Calu3 (cell line): ENCODE measurements around the gene IQCH. TPM values are rescaled to one million over a fixed set of nuclear protein-coding genes. Genes with fewer than 3 reads are reported as not detected.

Experiments
- BruUV-seq: library from RNA; stranded (reverse); fragments of 400-500 nt; replicated peaks from 2 replicates; lab custom pipeline; 2021; lab: Mats Ljungman, UMichigan
- CTCF ChIA-PET: fragments of 300-600 bp; sonication (Branson Sonifier 250); formaldehyde crosslinking; loops from one replicate; lab custom pipeline; 2022; ENCODE audit warnings: antibody characterized with exemption; lab: Charles Lee
- DNase-seq: peaks from one replicate; pipeline ENCODE4 v3.0.0; 2022
- H3K27ac Mint-ChIP-seq: one replicate; pipeline ENCODE4 v1.8.0; 2022; ENCODE audit warnings: mixed read lengths; ENCODE audit not compliant: unreplicated experiment
- H3K27me3 Mint-ChIP-seq: one replicate; pipeline ENCODE4 v1.8.0; 2022; ENCODE audit warnings: mixed read lengths; ENCODE audit not compliant: unreplicated experiment
- H3K36me3 Mint-ChIP-seq: one replicate; pipeline ENCODE4 v1.8.0; 2022; ENCODE audit warnings: mild to moderate bottlenecking, moderate library complexity, mixed read lengths; ENCODE audit not compliant: insufficient read depth, unreplicated experiment
- H3K4me1 Mint-ChIP-seq: one replicate; pipeline ENCODE4 v1.8.0; 2022; ENCODE audit warnings: mild to moderate bottlenecking, low read depth, mixed read lengths; ENCODE audit not compliant: unreplicated experiment
- H3K4me3 Mint-ChIP-seq: one replicate; pipeline ENCODE4 v1.8.0; 2022; ENCODE audit warnings: mild to moderate bottlenecking, low read depth, moderate library complexity, mixed read lengths; ENCODE audit not compliant: unreplicated experiment
- H3K9me3 Mint-ChIP-seq: one replicate; pipeline ENCODE4 v1.8.0; 2022; ENCODE audit warnings: low read depth, mixed read lengths; ENCODE audit not compliant: unreplicated experiment
- CTCF ChIP-seq: fragments of 200-600 bp; IDR thresholded peaks from one replicate; pipeline ENCODE4 v1.8.0; 2022; ENCODE audit warnings: antibody characterized with exemption; ENCODE audit not compliant: unreplicated experiment
- intact Hi-C: fragments of 100-400 bp; cut with micrococcal nuclease; formaldehyde crosslinking; loops from one replicate; pipeline ENCODE4 v1.10.0; 2022; ENCODE audit not compliant: unreplicated experiment
- total RNA-seq: library from RNA; stranded (reverse); gene quantifications from 2 replicates; pipeline ENCODE4 v1.2.3, GENCODE V29; 2022

Gene IQCH
- total RNA-seq, 1 experiment from 2014 or later, result 5.5 TPM

GRCh38 chr15:67472957-67473356, 218.4 kb downstream of the IQCH start:
- H3K27ac Mint-ChIP-seq, result no peak overlapping the region
- no peaks in the 10 kb centered on the region for H3K4me1 Mint-ChIP-seq
- no peak for DNase-seq
- H3K9me3 Mint-ChIP-seq, result no peaks in the 10 kb centered on the region
- H3K36me3 Mint-ChIP-seq, result no peaks in the 10 kb centered on the region
- CTCF ChIA-PET, result no interaction called here
- no TSS peak for BruUV-seq
- no peak for TF ChIP-seq CTCF
- no peak overlapping the region for H3K4me3 Mint-ChIP-seq
- H3K27me3 Mint-ChIP-seq, result no peaks in the 10 kb centered on the region
- intact Hi-C loops, result no loop called here

GRCh38 chr15:67474405-67475110, 220.0 kb downstream of the IQCH start:
- CTCF ChIA-PET, result no interaction called here
- no TSS peak for BruUV-seq
- DNase-seq, result no peak
- Mint-ChIP-seq H3K9me3 (no peaks in the 10 kb centered on the region), H3K36me3 (no peaks in the 10 kb centered on the region), H3K27ac (no peak overlapping the region), H3K4me3 (no peak overlapping the region), H3K4me1 (no peaks in the 10 kb centered on the region), H3K27me3 (no peaks in the 10 kb centered on the region)
- intact Hi-C loops, result no loop called here
- no peak for TF ChIP-seq CTCF

DNA sequence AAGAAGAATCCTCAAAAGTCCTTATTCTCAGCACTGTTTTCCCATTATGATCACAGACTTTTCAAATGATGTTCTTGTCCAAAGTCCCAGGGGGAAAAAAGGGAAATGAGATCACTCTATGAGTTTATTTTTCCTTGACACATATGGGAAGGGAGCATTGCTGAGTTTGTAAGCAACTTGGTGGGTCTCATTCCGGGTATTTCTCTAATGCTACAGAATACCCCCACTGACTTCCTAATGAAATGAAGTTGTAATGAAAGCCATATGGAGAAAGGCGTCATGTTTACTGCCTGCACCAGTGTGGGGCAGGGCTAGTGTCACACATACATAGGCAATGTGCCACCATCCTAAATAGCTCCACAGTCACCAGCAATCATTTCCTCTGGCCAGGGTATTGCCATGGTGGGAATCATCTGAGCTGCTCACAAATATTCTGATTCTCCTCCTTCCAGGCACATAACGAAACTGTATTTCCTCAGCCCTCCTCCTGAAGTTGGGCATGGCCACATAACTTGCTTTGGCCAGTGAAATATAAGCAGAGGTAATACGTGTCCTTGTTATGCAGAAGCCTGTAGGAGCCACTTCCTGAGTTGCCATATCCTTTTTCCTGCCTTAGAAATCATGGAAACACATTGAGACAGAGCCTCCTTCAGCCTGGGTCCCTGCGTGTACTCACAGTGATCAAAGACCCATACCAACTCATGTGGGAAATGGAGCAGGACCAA, 225.4 kb downstream of the IQCH start:
- Mint-ChIP-seq H3K27ac (no peak overlapping the region), H3K4me3 (no peak overlapping the region), H3K9me3 (no peaks in the 10 kb centered on the region), H3K36me3 (no peaks in the 10 kb centered on the region), H3K4me1 (no peaks in the 10 kb centered on the region), H3K27me3 (no peaks in the 10 kb centered on the region)
- TF ChIP-seq CTCF, result no peak
- intact Hi-C loops, result no loop called here
- no TSS peak for BruUV-seq
- no peak for DNase-seq
- CTCF ChIA-PET, result no interaction called here

DNA sequence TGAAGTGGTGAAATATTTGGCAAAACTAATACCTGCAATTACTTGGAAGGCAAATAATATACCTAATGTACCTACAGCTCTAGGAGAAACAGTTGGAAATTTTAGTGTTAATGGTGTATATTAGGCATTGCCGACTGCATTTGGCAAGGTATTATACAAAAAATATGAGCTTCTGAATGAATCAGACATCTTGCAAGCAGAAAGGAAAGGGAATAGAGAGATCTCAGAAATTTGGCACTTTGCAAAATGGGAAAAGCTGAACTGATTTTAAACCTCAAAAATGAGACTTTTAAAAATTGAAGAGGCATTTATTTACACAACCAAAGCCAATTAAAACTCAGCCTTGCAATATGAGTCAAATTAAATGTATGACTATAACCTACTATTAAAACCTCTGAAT, 226.2 kb downstream of the IQCH start:
- DNase-seq, result no peak
- TF ChIP-seq CTCF, result no peak
- BruUV-seq, result no TSS peak
- no peaks in the 10 kb centered on the region for H3K4me1 Mint-ChIP-seq
- H3K36me3 Mint-ChIP-seq, result no peaks in the 10 kb centered on the region
- CTCF ChIA-PET, result no interaction called here
- H3K4me3 Mint-ChIP-seq, result no peak overlapping the region
- no peaks in the 10 kb centered on the region for H3K27me3 Mint-ChIP-seq
- H3K9me3 Mint-ChIP-seq, result no peaks in the 10 kb centered on the region
- intact Hi-C loops, result no loop called here
- no peak overlapping the region for H3K27ac Mint-ChIP-seq
